HG03103 (cell line): ENCODE data around the gene GSG1L2.

Source experiments
- ATAC-seq: cut with Tn5 transposase; IDR thresholded peaks from one replicate; pipeline ENCODE4 v1.9.1; 2021; ENCODE audit warnings: low read depth; ENCODE audit not compliant: unreplicated experiment

The GSG1L2 gene

GRCh38 chr17:9825641-9826150 lies 3.8 kb upstream of the GSG1L2 start, which contains the start of gene GLP2R:
Gene GLP2R (plus strand): TSS chr17:9825924. CDS start chr17:9826064, 140 bp downstream.
- ATAC-seq, result no peak

GRCh38 chr17:9824797-9825338 lies 3.0 kb upstream of the GSG1L2 start:
- ATAC-seq, result no peak

- no peak for ATAC-seq
Observed at GRCh38 chr17:9824094-9824493, 2.2 kb upstream of the GSG1L2 start.

GRCh38 chr17:9820448-9820847 lies 1.4 kb downstream of the GSG1L2 start:
- no peak for ATAC-seq

- no peak for ATAC-seq
Observed at GRCh38 chr17:9818760-9819159, 3.1 kb downstream of the GSG1L2 start.

GRCh38 chr17:9817086-9817485 lies 4.8 kb downstream of the GSG1L2 start:
- ATAC-seq, result no peak

- no peak for ATAC-seq
Observed at GRCh38 chr17:9816472-9816871, 5.4 kb downstream of the GSG1L2 start.

GRCh38 chr17:9814337-9814945 lies 7.4 kb downstream of the GSG1L2 start:
- ATAC-seq, result no peak

- ATAC-seq, result no peak
Observed at GRCh38 chr17:9813166-9813565, 8.7 kb downstream of the GSG1L2 start.

GRCh38 chr17:9811537-9811936 lies 10.3 kb downstream of the GSG1L2 start:
- no peak for ATAC-seq

GRCh38 chr17:9811086-9811485 lies 10.8 kb downstream of the GSG1L2 start:
- no peak for ATAC-seq

- no peak for ATAC-seq
Observed at GRCh38 chr17:9810100-9810949, 11.6 kb downstream of the GSG1L2 start.

GRCh38 chr17:9809409-9809808 lies 12.5 kb downstream of the GSG1L2 start:
- no peak for ATAC-seq

GRCh38 chr17:9806699-9807098 lies 15.2 kb downstream of the GSG1L2 start:
- no peak for ATAC-seq

GRCh38 chr17:9805769-9806168 lies 16.1 kb downstream of the GSG1L2 start:
- ATAC-seq, result no peak

- ATAC-seq, result no peak
Observed at GRCh38 chr17:9802697-9803096, 19.2 kb downstream of the GSG1L2 start.

GRCh38 chr17:9802294-9802693 lies 19.6 kb downstream of the GSG1L2 start:
- no peak for ATAC-seq

- ATAC-seq, result no peak
Observed at GRCh38 chr17:9801505-9801904, 20.4 kb downstream of the GSG1L2 start.

GRCh38 chr17:9798724-9799123 lies 23.2 kb downstream of the GSG1L2 start:
- ATAC-seq, result no peak

GRCh38 chr17:9798008-9798407 lies 23.9 kb downstream of the GSG1L2 start:
- no peak for ATAC-seq

- no peak for ATAC-seq
Observed at GRCh38 chr17:9792181-9792840, 29.6 kb downstream of the GSG1L2 start.
